Measurements from ENCODE around the gene ME2.

DNA sequence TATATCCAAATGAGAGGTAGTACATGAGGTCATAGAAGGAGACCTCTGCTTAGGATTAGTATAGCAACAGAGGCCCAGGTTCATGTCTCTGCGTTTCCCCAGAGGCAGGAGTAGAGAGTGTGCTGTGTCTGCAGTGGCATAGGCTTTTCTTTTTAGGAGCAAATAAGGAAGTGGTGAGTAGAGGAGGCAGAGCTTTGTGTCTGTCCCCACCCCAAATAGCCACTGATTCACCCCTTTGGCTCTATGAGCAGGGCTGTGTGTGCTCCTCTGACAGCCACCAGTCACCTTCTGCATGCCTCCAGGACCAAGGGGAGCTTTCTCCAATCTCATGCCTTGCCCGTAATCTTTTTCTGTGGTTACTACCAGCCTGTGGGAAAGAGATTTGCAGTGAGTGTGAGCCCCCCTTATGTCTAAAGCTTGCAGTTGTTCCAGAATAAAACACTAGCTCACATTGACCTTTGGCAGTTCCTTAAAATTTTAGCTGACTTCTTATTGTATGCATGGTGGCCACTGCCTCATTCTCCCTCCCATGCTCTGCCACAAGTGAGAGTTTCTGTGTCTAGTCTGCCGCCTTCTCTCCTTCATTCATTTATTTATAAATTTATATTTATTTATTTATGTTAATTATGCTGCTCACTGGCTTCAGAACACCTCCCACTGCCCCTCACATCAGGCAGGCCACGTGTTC, 65.5 kb downstream of the ME2 start:
- TF ChIP-seq CTCF (IDR thresholded peaks at IDR 0.05 in 2 of 3, conservative IDR thresholded peaks at IDR 0.05 in 1 of 3; ENCODE audit: insufficient read depth in 2 of 3, low read depth in 1 of 3, low read length in 3 of 3) (no peak), SIX5 (IDR thresholded peaks at IDR 0.05; ENCODE audit: borderline replicate concordance in 1 of 2, insufficient read depth in 1 of 2, low read depth in 1 of 2, low read length in 2 of 2) (no peak), ZNF24 (IDR thresholded peaks at IDR 0.05) (no peak), RBM22 (IDR thresholded peaks at IDR 0.05; ENCODE audit: low read depth, low read length, poor library complexity, severe bottlenecking) (no peak), SMARCA5 (IDR thresholded peaks at IDR 0.05) (no peak), GABPB1 (CRISPR knock-in tag; IDR thresholded peaks at IDR 0.05) (no peak), CBX2 (IDR thresholded peaks at IDR 0.05; ENCODE audit: insufficient read depth, low read length, poor library complexity, severe bottlenecking) (no peak), ZNF778 (CRISPR knock-in tag; IDR thresholded peaks at IDR 0.05) (no peak), REST (IDR thresholded peaks at IDR 0.05; ENCODE audit: borderline replicate concordance) (no peak), REST (CRISPR knock-in tag; IDR thresholded peaks at IDR 0.05; ENCODE audit: low read depth) (no peak), ELF1 (tag; IDR thresholded peaks at IDR 0.05) (no peak), SREBF2 (CRISPR knock-in tag; IDR thresholded peaks at IDR 0.05) (no peak), CSDE1 (IDR thresholded peaks at IDR 0.05) (no peak)
- TF ChIP-seq, protein P1, sequence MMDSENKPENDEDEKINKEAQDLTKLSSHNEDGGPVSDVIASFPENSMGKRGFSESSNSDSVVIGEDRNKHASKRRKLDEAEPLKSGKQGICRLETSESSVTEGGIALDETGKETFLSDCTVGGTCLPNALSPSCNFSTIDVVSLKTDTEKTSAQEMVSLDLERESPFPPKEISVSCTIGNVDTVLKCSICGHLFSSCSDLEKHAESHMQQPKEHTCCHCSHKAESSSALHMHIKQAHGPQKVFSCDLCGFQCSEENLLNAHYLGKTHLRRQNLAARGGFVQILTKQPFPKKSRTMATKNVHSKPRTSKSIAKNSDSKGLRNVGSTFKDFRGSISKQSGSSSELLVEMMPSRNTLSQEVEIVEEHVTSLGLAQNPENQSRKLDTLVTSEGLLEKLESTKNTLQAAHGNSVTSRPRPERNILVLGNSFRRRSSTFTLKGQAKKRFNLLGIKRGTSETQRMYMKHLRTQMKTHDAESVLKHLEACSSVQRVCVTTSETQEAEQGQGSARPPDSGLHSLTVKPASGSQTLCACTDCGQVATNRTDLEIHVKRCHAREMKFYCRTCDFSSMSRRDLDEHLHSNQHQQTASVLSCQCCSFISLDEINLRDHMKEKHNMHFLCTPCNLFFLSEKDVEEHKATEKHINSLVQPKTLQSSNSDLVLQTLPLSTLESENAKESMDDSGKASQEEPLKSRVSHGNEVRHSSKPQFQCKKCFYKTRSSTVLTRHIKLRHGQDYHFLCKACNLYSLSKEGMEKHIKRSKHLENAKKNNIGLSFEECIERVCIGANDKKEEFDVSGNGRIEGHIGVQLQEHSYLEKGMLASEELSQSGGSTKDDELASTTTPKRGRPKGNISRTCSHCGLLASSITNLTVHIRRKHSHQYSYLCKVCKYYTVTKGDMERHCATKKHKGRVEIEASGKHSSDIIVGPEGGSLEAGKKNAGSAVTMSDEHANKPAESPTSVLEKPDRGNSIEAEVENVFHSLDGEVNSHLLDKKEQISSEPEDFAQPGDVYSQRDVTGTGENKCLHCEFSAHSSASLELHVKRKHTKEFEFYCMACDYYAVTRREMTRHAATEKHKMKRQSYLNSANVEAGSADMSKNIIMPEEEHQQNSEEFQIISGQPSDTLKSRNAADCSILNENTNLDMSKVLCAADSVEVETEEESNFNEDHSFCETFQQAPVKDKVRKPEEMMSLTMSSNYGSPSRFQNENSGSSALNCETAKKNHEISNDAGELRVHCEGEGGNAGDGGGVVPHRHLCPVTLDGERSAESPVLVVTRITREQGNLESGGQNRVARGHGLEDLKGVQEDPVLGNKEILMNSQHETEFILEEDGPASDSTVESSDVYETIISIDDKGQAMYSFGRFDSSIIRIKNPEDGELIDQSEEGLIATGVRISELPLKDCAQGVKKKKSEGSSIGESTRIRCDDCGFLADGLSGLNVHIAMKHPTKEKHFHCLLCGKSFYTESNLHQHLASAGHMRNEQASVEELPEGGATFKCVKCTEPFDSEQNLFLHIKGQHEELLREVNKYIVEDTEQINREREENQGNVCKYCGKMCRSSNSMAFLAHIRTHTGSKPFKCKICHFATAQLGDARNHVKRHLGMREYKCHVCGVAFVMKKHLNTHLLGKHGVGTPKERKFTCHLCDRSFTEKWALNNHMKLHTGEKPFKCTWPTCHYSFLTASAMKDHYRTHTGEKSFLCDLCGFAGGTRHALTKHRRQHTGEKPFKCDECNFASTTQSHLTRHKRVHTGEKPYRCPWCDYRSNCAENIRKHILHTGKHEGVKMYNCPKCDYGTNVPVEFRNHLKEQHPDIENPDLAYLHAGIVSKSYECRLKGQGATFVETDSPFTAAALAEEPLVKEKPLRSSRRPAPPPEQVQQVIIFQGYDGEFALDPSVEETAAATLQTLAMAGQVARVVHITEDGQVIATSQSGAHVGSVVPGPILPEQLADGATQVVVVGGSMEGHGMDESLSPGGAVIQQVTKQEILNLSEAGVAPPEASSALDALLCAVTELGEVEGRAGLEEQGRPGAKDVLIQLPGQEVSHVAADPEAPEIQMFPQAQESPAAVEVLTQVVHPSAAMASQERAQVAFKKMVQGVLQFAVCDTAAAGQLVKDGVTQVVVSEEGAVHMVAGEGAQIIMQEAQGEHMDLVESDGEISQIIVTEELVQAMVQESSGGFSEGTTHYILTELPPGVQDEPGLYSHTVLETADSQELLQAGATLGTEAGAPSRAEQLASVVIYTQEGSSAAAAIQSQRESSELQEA (IDR thresholded peaks at IDR 0.05; ENCODE audit: low read depth) = no peak

Data from K562 (cell line).